Endothelial cell of hepatic sinusoid (primary cell): ENCODE measurements around the gene APEX1.
"Not testable (repeated sequence)": the region's sequence is repeated elsewhere in the genome, so short reads cannot be mapped to it uniquely, and the experiment has no call there.

ENCODE experiments used
- in situ Hi-C: cut with HindIII; loops from 2 replicates; pipeline ENCODE4 v1.10.0; 2017; ENCODE audit warnings: low sequenced_read_pairs

APEX1 gene

GRCh38 chr14:20434701-20435581, 20.1 kb upstream of the APEX1 start:
- in situ Hi-C loops: no loop called here

GRCh38 chr14:20435582-20436362, 19.3 kb upstream of the APEX1 start, which contains the start of gene KLHL33:
Gene KLHL33, minus strand, starts transcription at chr14:20436166. Its CDS starts 355 bp downstream, at chr14:20435811.
- in situ Hi-C loops: no loop called here

- in situ Hi-C loops: no loop called here
These were observed 18.7 kb upstream of the APEX1 start for GRCh38 chr14:20436363-20436755.

- in situ Hi-C loops: no loop called here
These were observed 16.4 kb upstream of the APEX1 start for GRCh38 chr14:20438664-20439063.

GRCh38 chr14:20440465-20440864, 14.6 kb upstream of the APEX1 start:
- in situ Hi-C loops: no loop called here

GRCh38 chr14:20440882-20441281, 14.1 kb upstream of the APEX1 start:
- in situ Hi-C loops: no loop called here

GRCh38 chr14:20441461-20441860, 13.6 kb upstream of the APEX1 start:
- in situ Hi-C loops: no loop called here

GRCh38 chr14:20443650-20444049, 11.4 kb upstream of the APEX1 start:
- in situ Hi-C loops: not testable (repeated sequence)

GRCh38 chr14:20446889-20447288, 8.1 kb upstream of the APEX1 start:
- in situ Hi-C loops: no loop called here

- in situ Hi-C loops: not testable (repeated sequence)
These were observed 2.2 kb upstream of the APEX1 start for GRCh38 chr14:20452831-20453230.

- in situ Hi-C loops: no loop called here
These were observed 602 bp downstream of the APEX1 start for GRCh38 chr14:20455355-20456300.

- in situ Hi-C loops: no loop called here
These were observed 1.9 kb downstream of the APEX1 start for GRCh38 chr14:20456971-20457370.

GRCh38 chr14:20458031-20458789, 3.2 kb downstream of the APEX1 start:
- in situ Hi-C loops: no loop called here

- in situ Hi-C loops: loop anchor here (5.0 kb wide), 1 partner anchor 33 kb away; no protein-coding TSS in a partner anchor
These were observed 5.6 kb downstream of the APEX1 start for GRCh38 chr14:20460458-20461224.

- in situ Hi-C loops: loop anchor here (5.0 kb wide), 1 partner anchor 34 kb away; no protein-coding TSS in a partner anchor
These were observed 6.5 kb downstream of the APEX1 start, which contains the start of gene PIP4P1 for GRCh38 chr14:20461225-20462141. Gene PIP4P1, minus strand, starts transcription at chr14:20461434. Its CDS starts 109 bp downstream, at chr14:20461325.

- in situ Hi-C loops: no loop called here
These were observed 13.8 kb downstream of the APEX1 start for GRCh38 chr14:20468764-20469241.

- in situ Hi-C loops: no loop called here
These were observed 14.3 kb downstream of the APEX1 start, which contains the start of gene PNP for GRCh38 chr14:20469242-20469889. Gene PNP, plus strand, starts transcription at chr14:20469406. Its CDS starts 119 bp downstream, at chr14:20469525.
